H1 (cell line): ENCODE results near the gene PDE4D. TPM values are rescaled to one million over a fixed set of nuclear protein-coding genes. Genes with fewer than 3 reads are reported as not detected.

Experiments
- CTCF ChIA-PET: fragments of 300-600 bp; sonication (Branson Sonifier 250); formaldehyde crosslinking; loops from one replicate; lab custom pipeline; 2021; ENCODE audit not compliant: partially characterized antibody; lab: Charles Lee
- POLR2A ChIA-PET: fragments of 300-600 bp; sonication (Branson Sonifier 250); formaldehyde crosslinking; loops from one replicate; lab custom pipeline; 2021; ENCODE audit warnings: inconsistent platforms; ENCODE audit not compliant: partially characterized antibody; lab: Charles Lee
- DNase-seq, 2 experiments: peaks; one replicate each; pipeline versions ENCODE4 v3.0.0 to v3.0.0-alpha.2; 2010 to 2022; ENCODE audit warnings: low spot score in 2 of 2, low read depth in 1 of 2, mixed read lengths in 1 of 2
- FAIRE-seq: peaks from 2 replicates; lab custom pipeline; 2011; peaks lifted over from hg19 to GRCh38; lab: Jason Lieb, UNC
- H2AFZ ChIP-seq: 2 replicates; pipeline ENCODE4 v1.8.1; 2012; ENCODE audit warnings: low read length, inconsistent platforms
- H2AK5ac ChIP-seq: 2 replicates; pipeline ENCODE4 v1.6.1; 2013; ENCODE audit warnings: low read depth, low read length
- H2BK120ac ChIP-seq: replicated peaks from 2 replicates; pipeline ENCODE3; 2013; ENCODE audit warnings: low read depth, low read length, inconsistent platforms
- H2BK12ac ChIP-seq: 2 replicates; pipeline ENCODE4 v1.6.1; 2013; ENCODE audit warnings: low read depth, low read length
- H2BK15ac ChIP-seq: 2 replicates; pipeline ENCODE4 v1.6.1; 2013; ENCODE audit warnings: low read length
- H2BK20ac ChIP-seq: 2 replicates; pipeline ENCODE4 v1.6.1; 2013; ENCODE audit warnings: low read length
- H2BK5ac ChIP-seq: 2 replicates; pipeline ENCODE4 v1.6.1; 2013; ENCODE audit warnings: low read depth, low read length
- H3K14ac ChIP-seq: 2 replicates; pipeline ENCODE4 v1.6.1; 2013; ENCODE audit warnings: inconsistent platforms; ENCODE audit not compliant: insufficient read length
- H3K18ac ChIP-seq: 2 replicates; pipeline ENCODE4 v1.6.1; 2013; ENCODE audit warnings: low read length; ENCODE audit errors: extremely low read depth
- H3K23ac ChIP-seq: 2 replicates; pipeline ENCODE4 v1.6.1; 2013; ENCODE audit warnings: inconsistent platforms; ENCODE audit not compliant: insufficient read length
- H3K23me2 ChIP-seq: 2 replicates; pipeline ENCODE4 v1.6.1; 2013; ENCODE audit warnings: low read depth, low read length
- H3K27ac ChIP-seq: 2 replicates; pipeline ENCODE4 v1.6.1; 2011; ENCODE audit warnings: low read depth, low read length, inconsistent platforms
- H3K27me3 ChIP-seq, 4 experiments: replicated peaks in 1 of 4; 1 replicate in 1 of 4; 2 replicates in 3 of 4; pipeline versions ENCODE4 v1.6.1 to v1.8.1; 2011 to 2013; ENCODE audit warnings: low read length in 3 of 4, mild to moderate bottlenecking in 3 of 4, inconsistent platforms in 2 of 4, mixed read lengths in 2 of 4, moderate library complexity in 1 of 4; ENCODE audit not compliant: control insufficient read depth in 3 of 4, insufficient read depth in 3 of 4; ENCODE audit errors: extremely low read depth in 1 of 4
- H3K36me3 ChIP-seq, 4 experiments: 2 replicates each; pipeline versions ENCODE4 v1.6.1 to v1.8.1; 2011 to 2013; ENCODE audit warnings: mild to moderate bottlenecking in 4 of 4, low read length in 3 of 4, moderate library complexity in 2 of 4, control low read depth in 1 of 4, inconsistent platforms in 1 of 4; ENCODE audit not compliant: insufficient read depth in 4 of 4, control insufficient read depth in 2 of 4
- H3K4ac ChIP-seq: replicated peaks from 2 replicates; pipeline ENCODE3; 2013; ENCODE audit warnings: low read length, low read depth, mixed read lengths, inconsistent platforms; ENCODE audit not compliant: insufficient read length
- H3K4me1 ChIP-seq, 4 experiments: replicated peaks in 1 of 4; 1 replicate in 1 of 4; 2 replicates in 3 of 4; pipeline versions ENCODE4 v1.6.1 to v1.8.1; 2011 to 2013; ENCODE audit warnings: low read length in 3 of 4, inconsistent platforms in 2 of 4, mixed read lengths in 1 of 4; ENCODE audit not compliant: insufficient read depth in 4 of 4, control insufficient read depth in 3 of 4
- H3K4me2 ChIP-seq, 2 experiments: 2 replicates each; pipeline versions ENCODE4 v1.6.1 to v1.8.1; 2011 to 2013; ENCODE audit warnings: low read depth in 2 of 2, low read length in 2 of 2, control low read depth in 1 of 2, inconsistent platforms in 1 of 2, mild to moderate bottlenecking in 1 of 2; ENCODE audit not compliant: insufficient read depth in 1 of 2
- H3K4me3 ChIP-seq, 4 experiments: fragments of 200-600, 300-600 bp in 1 of 4; sonication (generic), shearing (Covaris generic), sonication (Bioruptor Twin) in 1 of 4; 2 replicates each; pipeline versions ENCODE4 v1.5.1 to v1.8.1; 2011 to 2016; ENCODE audit warnings: low read length in 4 of 4, low read depth in 3 of 4, control low read depth in 2 of 4, inconsistent platforms in 2 of 4, mild to moderate bottlenecking in 2 of 4, mixed read lengths in 1 of 4, moderate library complexity in 1 of 4; ENCODE audit not compliant: insufficient read depth in 2 of 4; ENCODE audit errors: extremely low read depth in 1 of 4
- H3K56ac ChIP-seq: replicated peaks from 2 replicates; pipeline ENCODE3; 2013; ENCODE audit warnings: low read depth, mild to moderate bottlenecking, mixed read lengths, low read length, inconsistent platforms; ENCODE audit not compliant: insufficient read length
- H3K79me1 ChIP-seq: 2 replicates; pipeline ENCODE4 v1.6.1; 2013; ENCODE audit warnings: low read depth, low read length, control low read depth
- H3K79me2 ChIP-seq, 2 experiments: 2 replicates each; pipeline versions ENCODE4 v1.6.1 to v1.8.1; 2012 to 2013; ENCODE audit warnings: low read length in 2 of 2, mild to moderate bottlenecking in 2 of 2, inconsistent platforms in 1 of 2; ENCODE audit not compliant: insufficient read depth in 2 of 2, control insufficient read depth in 1 of 2
- H3K9ac ChIP-seq, 4 experiments: replicated peaks in 1 of 4; 1 replicate in 1 of 4; 2 replicates in 3 of 4; pipeline versions ENCODE4 v1.6.1 to v1.8.1; 2011 to 2013; ENCODE audit warnings: low read depth in 3 of 4, low read length in 3 of 4, control low read depth in 2 of 4, mild to moderate bottlenecking in 2 of 4, moderate library complexity in 2 of 4, inconsistent platforms in 1 of 4; ENCODE audit errors: extremely low read depth in 1 of 4
- H3K9me3 ChIP-seq, 2 experiments: 2 replicates each; pipeline versions ENCODE4 v1.6.1 to v1.8.1; 2012 to 2013; ENCODE audit warnings: mild to moderate bottlenecking in 2 of 2, moderate library complexity in 2 of 2, control low read depth in 1 of 2, inconsistent platforms in 1 of 2, low read depth in 1 of 2, low read length in 1 of 2, mixed read lengths in 1 of 2; ENCODE audit not compliant: insufficient read depth in 2 of 2
- H4K20me1 ChIP-seq, 2 experiments: replicated peaks in 1 of 2; 2 replicates each; pipeline versions ENCODE3 to v1.8.1; 2011 to 2013; ENCODE audit warnings: inconsistent platforms in 2 of 2, low read length in 2 of 2, mild to moderate bottlenecking in 1 of 2; ENCODE audit not compliant: insufficient read depth in 2 of 2, control insufficient read depth in 1 of 2
- H4K5ac ChIP-seq: 2 replicates; pipeline ENCODE4 v1.6.1; 2013; ENCODE audit warnings: low read length, low read depth, mixed read lengths, inconsistent platforms; ENCODE audit not compliant: insufficient read length
- H4K8ac ChIP-seq: 2 replicates; pipeline ENCODE4 v1.8.0; 2013; ENCODE audit warnings: mild to moderate bottlenecking, moderate library complexity, low read length, inconsistent platforms; ENCODE audit not compliant: insufficient read depth; ENCODE audit errors: extremely low read depth
- H4K91ac ChIP-seq: replicated peaks from 2 replicates; pipeline ENCODE3; 2013; ENCODE audit warnings: low read length, mixed read lengths, inconsistent platforms; ENCODE audit not compliant: insufficient read length
- BCL11A ChIP-seq, 2 experiments: IDR thresholded peaks; one replicate each; pipeline ENCODE4 v1.6.1; 2011; ENCODE audit warnings: low read depth in 2 of 2, low read length in 2 of 2, mild to moderate bottlenecking in 2 of 2
- CEBPB ChIP-seq: IDR thresholded peaks from 2 replicates; pipeline ENCODE4 v1.6.1; 2012; ENCODE audit warnings: low read depth, low read length
- CREB1 ChIP-seq: IDR thresholded peaks from 2 replicates; pipeline ENCODE4 v1.6.1; 2012; ENCODE audit warnings: inconsistent platforms
- EGR1 ChIP-seq: IDR thresholded peaks from 2 replicates; pipeline ENCODE4 v1.6.1; 2011; ENCODE audit warnings: low read depth, low read length, borderline replicate concordance
- EZH2 ChIP-seq: fragments of 200-600 bp; sonication (generic); IDR thresholded peaks from 2 replicates; pipeline ENCODE4 v1.7.1; 2012; ENCODE audit warnings: low read depth, mild to moderate bottlenecking, moderate library complexity, low read length, inconsistent platforms; ENCODE audit not compliant: severe bottlenecking
- HDAC6 ChIP-seq: IDR thresholded peaks from one replicate; pipeline ENCODE4 v1.7.1; 2012; ENCODE audit warnings: low read depth, mild to moderate bottlenecking, inconsistent platforms, low read length, moderate library complexity
- JUND ChIP-seq: IDR thresholded peaks from 2 replicates; pipeline ENCODE4 v1.6.1; 2011; ENCODE audit warnings: mild to moderate bottlenecking, improper control_type of control experiment, low read length
- MAX ChIP-seq: IDR thresholded peaks from 2 replicates; pipeline ENCODE4 v1.6.1; 2012; ENCODE audit warnings: inconsistent platforms
- NANOG ChIP-seq: IDR thresholded peaks from 2 replicates; pipeline ENCODE4 v1.6.1; 2011; ENCODE audit warnings: low read length, low read depth, mild to moderate bottlenecking, inconsistent platforms; ENCODE audit not compliant: insufficient read depth, poor library complexity, severe bottlenecking
- PHF8 ChIP-seq: fragments of 200-600 bp; sonication (generic); conservative IDR thresholded peaks from 2 replicates; pipeline ENCODE4 v1.7.1; 2012; ENCODE audit warnings: low read depth, mild to moderate bottlenecking, inconsistent platforms, low read length, moderate library complexity
- POLR2AphosphoS5 ChIP-seq: IDR thresholded peaks from 2 replicates; pipeline ENCODE4 v1.6.1; 2011; ENCODE audit warnings: low read depth, low read length
- SUZ12 ChIP-seq: fragments of 200-600 bp; sonication (generic); IDR thresholded peaks from 2 replicates; pipeline ENCODE4 v1.6.1; 2012; ENCODE audit warnings: mild to moderate bottlenecking, inconsistent platforms, low read length, moderate library complexity, mixed read lengths
- TBP ChIP-seq: IDR thresholded peaks from 2 replicates; pipeline ENCODE4 v1.6.1; 2011; ENCODE audit warnings: low read depth, low read length, improper control_type of control experiment
- YY1 ChIP-seq: IDR thresholded peaks from 2 replicates; pipeline ENCODE4 v1.6.1; 2011; ENCODE audit warnings: low read depth, mild to moderate bottlenecking, low read length
- ZNF274 ChIP-seq: IDR thresholded peaks from 2 replicates; pipeline ENCODE4 v1.7.0; 2012; ENCODE audit warnings: low read length, borderline replicate concordance; ENCODE audit errors: extremely low read depth
- WGBS, 2 experiments: shearing (Covaris generic) in 1 of 2; methylation state at CpG; one replicate each; pipeline versions ENCODE4 v1.1.6 to v1.1.7; 2013 to 2015; ENCODE audit warnings: low lambda C conversion rate in 2 of 2, mixed read lengths in 2 of 2, inconsistent platforms in 1 of 2, low coverage in 1 of 2, missing lambda C conversion rate in 1 of 2; ENCODE audit not compliant: insufficient replicate concordance in 2 of 2, insufficient coverage in 1 of 2, insufficient read length in 1 of 2; ENCODE audit errors: extremely low coverage in 1 of 2, missing lambda C conversion rate in 1 of 2; 5-methylcytosine and 5-hydroxymethylcytosine counted together
- polyA plus RNA-seq, 7 experiments: library from polyadenylated mRNA; depleted of rRNA in 3 of 7; stranded (reverse) in 5 of 7; unstranded in 2 of 7; fragments of >200 nt in 5 of 7; fragments of 200-250 nt in 2 of 7; gene quantifications; 1 replicate in 5 of 7; 2 replicates in 1 of 7; 4 replicates in 1 of 7; pipeline versions ENCODE4 v1.2.1 to v1.2.3, GENCODE V29; 2011 to 2013; ENCODE audit warnings: missing spikeins in 2 of 7, mixed read lengths in 2 of 7
- total RNA-seq: library from RNA; stranded (reverse); fragmentation: NEBNext Ultra II Directional; extraction: Animal tissue kit (Norgen Biotek cat#: 25700); gene quantifications from 2 replicates; pipeline ENCODE4 v1.2.1, GENCODE V29; 2021

PDE4D gene
- total and polyA plus RNA-seq, 2 of the 8 experiments (the other 6 are each of a cell fraction or from before 2014, with no cell fraction given), result 2.3 to 3.7 TPM

GRCh38 chr5:59430066-59430685 lies 463.4 kb downstream of the PDE4D start:
- 89% methylated on average over 9 of the region's 9 CpGs; no CpG with 5 or more reads in 1 of the 2 experiments for WGBS, 2 experiments
- no peak overlapping the region for H4K5ac ChIP-seq
- H2BK120ac ChIP-seq, result no peak overlapping the region
- no peaks in the 10 kb centered on the region for H3K4me1 ChIP-seq
- no peak overlapping the region for H3K23ac ChIP-seq
- no peak overlapping the region for H4K8ac ChIP-seq
- FAIRE-seq (no peak), DNase-seq (no peak)
- no peaks in the 10 kb centered on the region for H3K27me3 ChIP-seq
- no peaks in the 10 kb centered on the region for H3K79me1 ChIP-seq
- no peaks in the 10 kb centered on the region; the same call in 1 of the 2 replicates for H3K23me2 ChIP-seq
- no peaks in the 10 kb centered on the region for H3K9me3 ChIP-seq
- CTCF ChIA-PET, result no interaction called here
- H4K20me1 ChIP-seq, result no peaks in the 10 kb centered on the region
- no peak overlapping the region for H2BK20ac ChIP-seq
- H3K4me2 ChIP-seq, result no peak overlapping the region
- TF ChIP-seq MAX, result no peak
- TF ChIP-seq TBP, result no peak
- TF ChIP-seq BCL11A (IDR thresholded peaks at IDR 0.05; ENCODE audit: low read depth in 2 of 2, low read length in 2 of 2), result no peak
- TF ChIP-seq HDAC6, result no peak
- no peak for TF ChIP-seq EGR1
- no peak for TF ChIP-seq EZH2
- TF ChIP-seq SUZ12, result no peak
- no peak for TF ChIP-seq ZNF274
- TF ChIP-seq NANOG, result no peak
- TF ChIP-seq CEBPB, result no peak
- TF ChIP-seq PHF8, result no peak
- no peak for TF ChIP-seq POLR2AphosphoS5
- TF ChIP-seq CREB1, result no peak
- no peak for TF ChIP-seq JUND
- no peak for TF ChIP-seq YY1
- H2AK5ac ChIP-seq, result no peak overlapping the region
- no peak overlapping the region for H2BK15ac ChIP-seq
- H3K4me3 ChIP-seq, result no peak overlapping the region
- H3K56ac ChIP-seq, result no peak overlapping the region
- H3K27ac ChIP-seq, result no peak overlapping the region
- H2BK5ac ChIP-seq, result no peak overlapping the region
- H3K36me3 ChIP-seq, result no peaks in the 10 kb centered on the region
- H4K91ac ChIP-seq, result no peak overlapping the region
- H3K79me2 ChIP-seq, result no peaks in the 10 kb centered on the region
- peak overlapping the region in 1 of 4 experiments; percentile 34; a peak in 2 of 7 replicates for H3K9ac ChIP-seq
- no peak overlapping the region for H3K14ac ChIP-seq
- H2AFZ ChIP-seq, result 0 out of 2 replicates have a peak overlapping the region, but pooled peaks have one; percentile 26
- H3K4ac ChIP-seq, result no peak overlapping the region
- POLR2A ChIA-PET, result no interaction called here
- H3K18ac ChIP-seq, result no peak overlapping the region
- no peak overlapping the region for H2BK12ac ChIP-seq
